ENCODE results near the gene MGAT1. TPM values are rescaled to one million over a fixed set of nuclear protein-coding genes. Genes with fewer than 3 reads are reported as not detected.
"Not testable (repeated sequence)": the region's sequence is repeated elsewhere in the genome, so short reads cannot be mapped to it uniquely, and the experiment has no call there.

MGAT1 gene
- polyA plus RNA-seq (ENCODE audit: insufficient read length in 4 of 4) = 10 to 100 TPM; 73.1 to 91.9 (median 81.0) TPM

DNA sequence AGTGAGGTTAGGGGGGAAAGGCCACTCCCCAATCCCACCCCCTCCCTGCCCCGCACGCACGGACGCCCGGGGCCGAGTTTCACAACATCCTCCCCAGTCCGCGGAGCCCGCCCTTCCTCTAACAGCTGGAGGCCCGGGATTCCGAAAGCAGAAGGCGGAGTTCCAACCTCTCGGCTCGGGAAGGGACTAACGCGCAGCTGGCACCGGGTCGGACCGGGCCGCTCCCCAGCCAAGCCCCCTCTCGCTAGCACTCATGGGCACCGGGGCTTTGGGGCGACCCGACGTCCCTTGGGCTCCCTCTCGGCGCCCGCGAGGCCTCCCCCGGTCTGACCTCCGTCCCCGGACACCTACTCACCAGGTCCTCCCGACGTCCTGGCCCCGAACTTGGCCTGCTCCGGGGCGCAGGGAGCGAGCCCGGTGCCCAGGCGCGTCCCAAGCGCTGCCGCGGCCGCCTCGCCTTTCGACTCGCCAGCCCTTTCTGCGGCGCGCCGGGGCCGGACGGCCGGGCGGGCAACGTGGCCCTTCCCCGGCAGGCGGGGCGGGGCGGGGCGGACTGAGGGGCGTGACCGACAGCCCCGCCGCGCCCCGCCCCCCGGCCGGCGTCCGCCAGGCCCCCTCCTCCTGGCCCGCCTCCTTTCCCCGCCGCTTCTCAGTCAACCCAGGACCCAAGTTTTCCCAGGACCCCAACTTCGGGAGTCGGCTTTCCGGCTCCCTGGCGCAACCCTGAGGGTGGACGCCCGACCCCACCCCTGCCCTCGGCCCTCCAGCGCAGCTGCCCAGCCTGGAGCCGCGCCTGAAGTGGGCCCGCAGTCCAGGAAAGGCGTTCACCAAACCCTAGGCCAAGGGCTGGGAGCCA is at the start of gene MGAT1:
MGAT1 (minus strand) TSS at position 482 of the 856 bp plus-strand sequence. CDS start 9,835 bp downstream, outside the sequence.
- DNase-seq (ENCODE audit: low read depth in 4 of 4, low spot score in 3 of 4) = no peak

DNA sequence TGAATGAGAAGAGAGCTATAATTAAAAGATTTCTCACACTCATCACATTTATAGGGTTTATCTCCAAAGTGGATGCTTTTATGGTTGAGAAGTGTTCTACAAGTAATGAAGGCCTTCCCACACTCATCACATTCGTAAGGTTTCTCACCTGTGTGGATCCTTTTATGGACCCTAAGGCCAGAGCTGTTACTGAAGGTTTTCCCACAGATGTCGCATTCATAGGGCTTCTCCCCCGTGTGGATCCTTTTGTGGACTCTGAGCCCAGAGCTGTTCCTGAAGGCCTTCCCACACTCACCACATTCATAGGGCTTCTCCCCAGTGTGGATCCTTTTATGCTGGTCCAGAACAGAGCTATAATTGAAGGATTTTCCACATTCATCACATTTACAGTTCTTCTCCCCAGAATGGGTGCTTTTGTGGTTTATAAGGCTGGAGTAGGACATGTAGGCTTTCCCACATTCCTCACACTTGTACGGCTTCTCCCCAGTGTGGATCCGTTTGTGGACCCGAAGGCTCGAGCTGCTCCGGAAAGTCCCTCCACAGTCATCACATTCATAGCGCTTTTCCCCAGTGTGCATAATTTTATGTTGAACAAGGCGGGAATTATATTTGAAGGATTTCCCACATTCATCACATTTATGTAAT is 48.0 kb upstream of the MGAT1 start:
- no peak for DNase-seq (ENCODE audit: low read depth in 4 of 4, low spot score in 3 of 4)

GRCh38 chr5:180849827-180850226 is 47.2 kb upstream of the MGAT1 start:
- DNase-seq (ENCODE audit: low read depth in 4 of 4, low spot score in 3 of 4) = no peak

DNA sequence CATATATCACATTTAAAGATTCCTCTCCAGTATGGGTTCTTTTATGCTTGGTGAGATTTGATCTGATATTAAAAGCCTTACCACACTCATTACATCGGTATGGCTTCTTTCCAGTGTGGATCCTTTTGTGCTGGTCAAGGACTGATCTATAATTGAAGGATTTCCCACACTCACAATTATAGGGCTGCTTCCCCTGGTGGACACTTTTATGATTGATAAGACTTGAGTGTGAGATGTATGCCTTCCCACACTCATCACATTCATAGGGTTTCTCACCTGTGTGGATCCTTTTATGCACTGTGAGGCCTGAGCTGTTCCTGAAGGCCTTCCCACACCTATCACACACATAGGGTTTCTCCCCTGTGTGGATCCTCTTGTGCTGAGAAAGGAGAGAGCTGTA is 46.3 kb upstream of the MGAT1 start:
- no peak for DNase-seq (ENCODE audit: low read depth in 4 of 4, low spot score in 3 of 4)

GRCh38 chr5:180848265-180848664 is 45.7 kb upstream of the MGAT1 start:
- no peak for DNase-seq (ENCODE audit: low read depth in 4 of 4, low spot score in 3 of 4)

DNA sequence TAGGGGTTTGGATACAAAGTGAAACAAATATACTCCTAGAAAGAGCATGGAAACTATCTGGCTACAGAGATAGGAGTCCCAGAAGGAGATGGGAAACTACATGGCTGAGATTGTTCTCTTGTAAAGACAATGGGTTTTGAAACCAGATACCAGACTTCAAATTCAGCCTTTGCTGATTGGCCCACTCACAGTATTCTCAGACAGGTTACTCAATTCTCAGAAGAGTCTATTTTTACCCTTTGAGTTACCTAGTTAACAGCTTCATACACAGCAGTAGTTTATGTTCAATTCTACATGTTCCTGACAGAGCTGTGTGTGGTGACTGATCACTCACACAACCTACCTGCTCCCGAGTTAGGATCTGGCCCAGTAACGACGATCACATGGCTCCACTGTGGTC is 44.4 kb upstream of the MGAT1 start:
- DNase-seq (ENCODE audit: low read depth in 4 of 4, low spot score in 3 of 4) = no peak

DNA sequence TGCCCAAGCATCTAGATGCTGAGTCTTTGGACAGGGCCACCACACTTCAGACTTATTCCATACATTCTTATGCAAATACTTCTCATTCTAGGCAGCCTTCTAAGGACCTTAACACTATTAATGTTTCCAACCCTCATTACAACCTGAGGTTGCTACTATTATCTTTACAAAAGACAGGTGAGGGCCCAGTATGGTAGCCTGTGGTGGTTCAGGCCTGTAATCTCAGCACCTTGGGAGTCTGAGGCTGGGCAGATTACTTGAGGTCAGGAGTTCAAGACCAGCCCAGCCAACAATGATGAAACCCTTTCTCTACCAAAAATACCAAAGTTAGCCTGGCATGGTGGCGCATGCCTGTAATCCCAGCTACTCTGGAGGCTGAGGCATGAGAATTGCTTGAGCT is 42.3 kb upstream of the MGAT1 start:
- no peak for DNase-seq (ENCODE audit: low read depth in 4 of 4, low spot score in 3 of 4)

DNA sequence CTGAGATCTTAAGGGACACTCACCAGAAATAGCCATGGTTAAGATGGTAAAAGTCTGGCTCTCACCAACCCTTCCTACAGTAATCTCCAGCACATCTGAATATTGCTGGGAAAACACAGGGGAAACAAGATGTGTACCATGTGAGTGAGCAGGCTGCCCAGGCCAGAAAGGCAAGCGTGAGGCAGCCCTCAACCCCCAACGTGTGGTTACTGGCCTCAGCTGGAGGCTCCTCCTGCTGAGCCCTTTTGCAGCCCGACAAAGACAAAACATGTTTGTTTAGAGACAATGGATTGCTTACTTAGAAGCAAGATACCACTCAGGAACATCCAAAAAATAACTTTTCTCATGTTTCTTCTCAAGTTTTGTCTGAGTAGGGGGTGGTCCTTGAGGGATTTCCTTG is 41.8 kb upstream of the MGAT1 start:
- no peak for DNase-seq (ENCODE audit: low read depth in 4 of 4, low spot score in 3 of 4)

- no peak for DNase-seq (ENCODE audit: low read depth in 4 of 4, low spot score in 3 of 4)
These were observed 37.3 kb upstream of the MGAT1 start for GRCh38 chr5:180839935-180840334.

DNA sequence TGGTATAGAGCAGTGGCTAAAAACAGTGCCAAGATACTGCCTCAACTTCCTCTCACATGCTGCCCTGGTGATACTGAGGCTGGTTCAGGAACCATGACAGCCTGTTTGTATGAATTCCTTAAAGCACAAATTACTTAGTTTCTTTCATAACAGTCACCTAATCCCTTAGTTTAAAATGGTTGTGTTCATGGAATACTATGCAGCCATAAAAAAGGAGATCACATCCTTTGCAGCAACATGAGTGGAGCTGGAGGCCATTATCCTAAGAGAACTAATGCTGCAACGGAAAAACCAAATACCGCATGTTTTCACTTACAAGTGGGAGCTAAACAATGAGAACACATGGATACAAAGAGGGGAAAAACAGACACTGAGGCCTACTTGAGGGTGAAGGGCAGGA is 36.6 kb upstream of the MGAT1 start:
- no peak for DNase-seq (ENCODE audit: low read depth in 4 of 4, low spot score in 3 of 4)

- DNase-seq (ENCODE audit: low read depth in 4 of 4, low spot score in 3 of 4) = no peak
These were observed 34.9 kb upstream of the MGAT1 start for GRCh38 chr5:180837478-180837877.

GRCh38 chr5:180832638-180833068 is 30.0 kb upstream of the MGAT1 start:
- no peak for DNase-seq (ENCODE audit: low read depth in 4 of 4, low spot score in 3 of 4)

- no peak for DNase-seq (ENCODE audit: low read depth in 4 of 4, low spot score in 3 of 4)
These were observed 28.8 kb upstream of the MGAT1 start for GRCh38 chr5:180831139-180832093.

DNA sequence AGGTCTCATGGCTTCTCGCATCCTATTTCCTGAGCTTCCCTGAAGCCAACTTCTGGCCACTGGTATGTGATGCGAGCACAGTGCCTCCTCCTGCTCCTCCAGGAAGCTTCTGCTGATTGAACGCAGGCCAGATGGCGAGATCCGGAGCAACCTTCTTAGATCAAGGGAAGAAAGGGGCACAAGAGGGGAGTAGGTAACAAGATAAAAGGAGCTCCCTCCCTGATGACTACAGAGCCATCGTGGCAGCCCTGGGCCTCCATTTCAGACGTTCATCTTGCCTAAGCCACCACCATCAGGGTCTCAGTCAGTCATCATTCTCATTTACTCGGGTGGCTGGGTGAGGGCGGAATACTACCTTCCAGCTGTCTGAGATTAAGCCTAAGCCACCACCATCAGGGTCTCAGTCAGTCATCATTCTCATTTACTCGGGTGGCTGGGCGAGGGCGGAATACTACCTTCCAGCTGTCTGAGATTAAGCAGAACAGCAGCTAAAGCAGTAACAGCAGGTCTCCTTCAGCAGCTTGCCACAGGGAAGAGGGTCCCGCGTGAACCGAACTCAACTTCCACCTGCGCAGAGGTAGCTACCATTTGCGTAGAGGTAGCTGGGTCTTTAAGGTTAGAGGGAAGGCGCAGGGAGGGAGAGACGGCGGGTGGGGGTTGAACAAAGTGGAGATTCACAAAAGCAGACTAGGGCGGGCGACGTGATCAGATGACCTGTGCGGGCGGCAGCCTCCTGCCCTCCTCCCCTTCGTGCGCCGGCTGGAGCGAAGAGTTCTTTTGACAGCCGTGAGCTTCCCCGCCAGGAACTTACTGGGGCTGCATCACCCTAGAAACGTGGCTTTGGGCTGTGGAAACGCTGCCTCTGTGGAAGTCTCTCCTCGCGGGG is 27.9 kb upstream of the MGAT1 start:
- DNase-seq (ENCODE audit: low read depth in 4 of 4, low spot score in 3 of 4) = no peak

GRCh38 chr5:180829726-180830125 is 27.1 kb upstream of the MGAT1 start:
- DNase-seq (ENCODE audit: low read depth in 4 of 4, low spot score in 3 of 4) = no peak

DNA sequence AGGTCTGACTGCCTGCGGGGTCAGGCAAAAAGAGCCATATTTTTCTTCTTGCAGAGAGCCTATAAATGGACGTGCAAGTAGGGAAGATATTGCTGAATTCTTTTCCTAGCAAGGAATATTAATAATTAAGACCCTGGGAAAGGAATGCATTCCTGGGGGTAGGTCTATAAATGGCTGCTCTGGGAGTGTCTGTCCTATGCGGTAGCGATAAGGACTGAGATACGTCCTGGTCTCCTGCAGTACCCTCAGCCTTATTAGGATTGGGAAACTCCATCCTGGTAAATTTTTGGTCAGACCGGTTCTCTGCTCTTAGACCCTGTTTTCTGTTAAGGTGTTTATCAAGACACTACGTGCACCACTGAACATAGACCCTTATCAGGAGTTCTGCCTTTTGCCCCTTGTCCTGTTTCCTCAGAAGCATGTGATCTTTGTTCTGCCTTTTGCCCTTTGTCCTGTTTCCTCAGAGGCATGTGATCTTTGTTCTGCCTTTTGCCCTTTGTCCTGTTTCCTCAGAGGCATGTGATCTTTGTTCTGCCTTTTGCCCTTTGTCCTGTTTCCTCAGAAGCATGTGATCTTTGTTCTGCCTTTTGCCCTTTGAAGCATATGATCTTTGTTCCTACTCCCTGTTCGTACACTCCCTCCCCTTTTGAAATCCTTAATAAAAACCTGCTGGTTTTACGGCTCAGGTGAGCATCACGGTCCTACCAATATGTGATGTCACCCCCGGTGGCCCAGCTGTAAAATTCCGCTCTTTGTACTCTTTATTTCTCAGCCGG is 26.3 kb upstream of the MGAT1 start:
- not testable (repeated sequence) for DNase-seq (ENCODE audit: low read depth in 4 of 4, low spot score in 3 of 4)

DNA sequence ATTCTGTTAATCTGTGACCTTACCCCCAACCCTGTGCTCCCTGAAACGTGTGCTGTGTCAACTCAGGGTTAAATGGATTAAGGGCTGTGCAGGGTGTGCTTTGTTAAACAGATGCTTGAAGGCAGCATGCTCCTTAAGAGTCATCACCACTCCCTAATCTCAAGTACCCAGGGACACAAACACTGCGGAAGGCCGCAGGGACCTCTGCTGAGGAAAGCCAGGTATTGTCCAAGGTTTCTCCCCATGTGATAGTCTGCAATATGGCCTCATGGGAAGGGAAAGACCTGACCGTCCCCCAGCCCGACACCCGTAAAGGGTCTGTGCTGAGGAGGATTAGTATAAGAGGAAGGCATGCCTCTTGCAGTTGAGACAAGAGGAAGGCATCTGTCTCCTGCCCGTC is 24.8 kb upstream of the MGAT1 start:
- not testable (repeated sequence) for DNase-seq (ENCODE audit: low read depth in 4 of 4, low spot score in 3 of 4)

- DNase-seq (ENCODE audit: low read depth in 4 of 4, low spot score in 3 of 4) = no peak
These were observed 23.3 kb upstream of the MGAT1 start for GRCh38 chr5:180825768-180826525.

Data from right renal pelvis (tissue), 4 donors.